Activated CD4-positive, alpha-beta T cell treated with anti-CD3 and anti-CD28 coated beads, Interleukin-2, amount 50 U/mL, for 1 hour (primary cell): ENCODE measurements around the gene GALM.
"Not testable (repeated sequence)": the region's sequence is repeated elsewhere in the genome, so short reads cannot be mapped to it uniquely, and the experiment has no call there.

Source experiments
- DNase-seq: peaks from one replicate; pipeline ENCODE4 v3.0.0-alpha.2; 2020

The GALM gene

DNA sequence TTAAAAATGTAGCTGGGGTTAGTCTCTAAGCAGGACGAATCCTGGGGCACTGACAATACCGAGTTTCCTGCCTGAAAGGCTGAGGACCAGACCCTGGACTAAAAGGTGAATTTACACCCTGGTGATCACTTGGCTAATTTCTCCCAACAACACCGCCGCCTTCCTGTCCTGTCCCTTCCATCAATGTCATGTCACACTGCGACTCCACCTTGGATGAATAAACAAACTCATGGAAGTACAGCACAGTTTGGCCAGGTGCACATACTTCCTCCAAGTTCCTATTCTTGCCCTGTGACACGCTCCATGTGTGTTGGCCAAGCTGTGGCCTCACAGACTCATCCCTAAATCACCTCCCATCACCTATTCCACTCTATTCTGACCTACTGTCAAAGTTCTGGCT is 15.9 kb upstream of the GALM start:
- no peak for DNase-seq

DNA sequence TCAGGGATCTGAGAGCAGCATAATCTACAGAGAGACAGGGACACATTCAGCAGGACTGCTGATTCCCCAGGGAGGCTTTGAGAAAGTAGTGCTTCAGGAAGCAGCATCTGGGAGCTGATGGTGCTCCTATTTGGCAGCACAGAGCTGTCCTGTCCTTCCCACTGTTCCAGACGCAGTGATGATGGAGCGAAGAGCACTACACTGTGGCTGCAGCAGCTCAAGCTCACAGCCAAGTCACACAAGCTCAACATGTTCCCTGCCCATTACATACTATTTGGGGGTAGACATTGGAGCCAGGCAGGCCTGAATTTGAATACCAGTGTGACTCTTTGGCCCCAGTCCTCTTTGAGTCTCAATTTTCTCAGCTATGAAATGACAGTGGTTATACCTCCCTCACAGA is 15.2 kb upstream of the GALM start:
- no peak for DNase-seq

DNA sequence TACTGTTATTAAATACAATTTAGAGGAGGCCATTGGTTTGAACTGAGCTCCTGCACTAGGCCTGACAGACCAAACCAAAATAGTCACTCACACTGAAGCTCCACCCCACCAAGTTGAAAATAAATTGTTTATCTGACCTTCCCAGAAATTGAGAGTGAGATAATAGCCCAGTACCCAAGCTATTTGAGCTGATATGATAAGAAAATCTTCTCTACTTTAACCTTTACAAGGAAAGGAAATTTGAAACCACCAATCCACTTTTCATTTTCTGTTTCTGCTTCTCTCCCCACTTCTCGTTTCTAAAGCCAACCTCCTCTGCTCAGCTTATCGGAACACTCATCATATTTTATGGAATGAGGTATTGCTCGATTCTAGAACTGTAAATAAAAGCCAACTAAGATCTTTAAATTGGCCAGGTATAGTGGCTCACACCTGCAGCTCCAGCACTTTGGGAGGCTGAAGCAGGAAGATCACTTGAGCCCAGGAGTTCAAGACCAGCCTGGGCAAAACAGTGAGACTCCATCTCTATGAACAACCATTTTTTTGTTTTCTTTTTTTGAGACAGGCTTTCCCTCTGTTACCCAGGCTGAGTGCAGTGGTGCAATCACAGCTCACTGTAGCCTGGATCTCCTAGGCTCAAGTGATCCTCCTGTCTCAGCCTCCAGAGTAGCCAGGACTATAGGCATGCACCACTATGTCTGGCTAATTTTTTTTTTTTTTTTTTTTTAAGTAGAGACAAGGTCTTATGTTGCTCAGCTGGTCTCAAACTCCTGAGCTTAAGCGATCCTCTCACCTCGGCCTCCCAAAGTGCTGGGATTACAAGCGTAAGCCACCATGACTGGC is 13.3 kb upstream of the GALM start:
- no peak for DNase-seq

DNA sequence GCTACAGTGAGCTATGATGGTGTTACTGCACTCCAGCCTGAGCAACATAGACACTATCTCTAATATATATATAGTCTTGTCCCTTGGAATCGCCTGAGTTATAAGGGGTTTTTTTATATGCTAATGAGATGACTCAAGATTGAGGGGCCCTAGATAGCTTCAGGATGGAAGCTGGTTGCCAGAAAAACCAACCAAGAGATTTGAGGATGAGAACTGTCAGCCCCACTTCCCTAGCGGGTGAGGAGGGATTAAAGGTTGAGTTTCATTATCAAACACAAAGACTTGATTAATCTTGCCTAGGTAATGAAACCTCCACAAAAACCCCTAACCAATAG is 12.6 kb upstream of the GALM start:
- no peak for DNase-seq

DNA sequence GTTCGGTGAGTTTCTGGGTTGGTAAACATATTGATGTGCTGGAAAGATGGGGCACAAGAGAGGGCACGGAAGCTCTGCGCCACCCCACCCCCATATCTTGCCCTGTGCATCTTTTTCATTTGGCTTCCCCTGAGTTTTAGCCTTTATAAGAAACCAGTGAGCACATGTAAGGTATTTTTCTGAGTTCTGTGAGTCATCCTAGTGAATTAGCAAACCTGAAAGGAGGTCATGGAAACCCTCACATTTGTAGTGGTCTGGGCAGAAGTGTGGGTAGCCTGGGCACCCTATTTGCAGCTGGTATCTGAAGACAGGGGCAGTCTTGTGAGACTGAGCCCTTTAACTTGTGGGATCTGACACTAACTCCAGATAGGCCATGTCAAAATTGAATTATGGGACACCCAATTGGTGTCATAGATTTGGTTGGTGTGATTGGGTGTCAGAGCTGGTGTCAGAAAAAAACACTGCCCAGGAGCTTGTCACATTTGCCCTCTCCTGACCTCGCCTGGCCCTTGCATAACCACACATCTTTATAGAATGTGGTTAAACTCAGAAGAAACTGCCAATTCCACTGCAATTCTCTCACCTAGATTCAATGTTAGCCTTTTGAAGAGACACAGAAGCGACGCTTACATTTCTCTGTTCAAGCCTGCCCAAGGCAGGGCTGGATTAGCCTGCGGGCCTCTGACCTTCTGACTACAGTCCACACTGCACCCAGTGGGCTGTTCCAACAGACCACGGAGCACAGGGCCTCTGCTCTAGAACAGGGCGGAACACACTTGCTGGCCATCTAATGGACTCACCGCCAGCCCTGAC is 12.0 kb upstream of the GALM start:
- peak; percentile 56 for DNase-seq

DNA sequence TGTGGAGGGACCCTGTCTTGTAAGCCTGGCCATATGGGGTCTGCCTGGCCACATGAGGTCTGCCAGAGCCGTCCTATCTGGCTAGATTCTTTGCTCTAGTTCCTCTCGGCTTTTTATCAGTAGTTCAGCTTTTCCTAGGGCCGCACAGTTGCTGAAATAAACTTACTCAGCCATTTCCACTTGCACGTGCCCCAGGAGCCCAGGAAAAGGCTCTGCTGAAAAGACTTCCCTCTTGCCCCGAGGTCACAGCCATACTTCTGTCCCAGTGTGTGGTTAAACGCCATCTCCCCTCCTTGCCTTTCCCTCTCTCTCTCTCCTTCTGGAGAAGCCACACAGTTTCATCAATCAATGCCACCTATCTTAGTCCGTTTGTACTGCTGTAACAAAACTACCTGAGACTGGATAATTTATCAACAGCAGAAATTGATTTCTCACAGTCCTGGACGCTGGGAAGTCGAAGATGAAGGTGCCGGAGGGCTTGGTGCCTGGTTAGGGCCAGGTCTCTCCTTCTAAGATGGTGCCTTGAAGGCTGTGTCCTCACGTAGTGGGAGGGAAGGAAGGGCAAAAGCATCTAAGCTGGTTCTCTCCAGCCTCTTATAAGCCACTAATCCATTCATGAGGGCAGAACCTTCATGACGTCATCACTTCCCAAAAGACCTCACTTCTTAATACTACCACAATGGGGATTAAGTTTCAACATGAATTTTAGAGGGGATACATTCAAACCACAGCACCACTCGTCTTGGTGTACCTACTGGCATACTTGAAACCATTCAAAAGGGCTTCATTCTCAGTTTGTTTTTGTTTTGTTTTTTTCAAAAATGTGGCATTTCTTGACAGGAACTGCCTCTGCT is 11.2 kb upstream of the GALM start:
- DNase-seq, result no peak

DNA sequence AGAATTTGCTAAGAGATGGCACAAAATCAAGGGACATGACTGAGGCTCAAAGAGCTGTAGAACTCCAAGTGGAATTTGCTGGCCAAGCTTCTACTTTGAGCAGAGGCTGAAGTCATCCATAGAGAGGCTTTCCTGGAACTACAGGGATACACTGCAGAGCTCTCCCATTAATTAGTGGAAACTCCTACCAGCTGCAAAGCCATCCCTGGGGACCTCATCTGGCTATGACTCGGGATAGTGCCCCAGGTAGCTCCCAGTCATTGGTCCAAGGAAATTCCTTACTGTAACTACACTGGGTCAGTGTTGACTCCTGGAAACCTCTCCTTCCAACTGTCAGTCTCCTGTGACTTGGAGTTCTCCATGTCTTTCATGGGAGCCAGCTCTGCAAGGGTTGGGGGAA is 10.5 kb upstream of the GALM start:
- no peak for DNase-seq

DNA sequence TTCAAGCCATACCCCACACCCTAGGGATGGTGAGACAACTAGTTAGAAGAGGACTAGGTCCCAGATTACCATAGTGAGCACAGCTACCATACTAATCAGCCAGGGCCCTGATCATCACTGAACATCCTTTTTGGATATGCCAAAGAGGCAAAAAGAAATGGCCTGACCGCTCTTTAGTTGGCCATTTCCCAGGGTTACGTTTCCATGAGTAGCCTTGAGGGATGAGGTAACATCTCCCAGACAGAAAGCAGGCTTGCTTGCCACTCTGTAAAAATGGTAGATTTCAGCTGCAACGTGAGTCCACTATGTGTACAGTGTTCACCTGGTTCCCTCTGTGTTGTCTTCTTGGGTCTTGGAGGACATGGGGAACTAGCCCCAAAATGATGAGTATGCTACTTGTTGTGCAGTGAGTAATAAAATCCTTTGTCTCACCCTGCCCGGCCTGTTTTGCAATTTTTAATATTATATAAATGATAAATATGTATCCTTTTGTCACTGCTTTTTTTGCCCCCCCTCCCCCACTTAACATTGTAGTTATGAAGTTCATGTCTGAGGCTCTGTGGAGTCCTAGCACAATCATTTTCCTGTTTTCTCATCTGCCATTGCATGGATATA is 8.9 kb upstream of the GALM start:
- DNase-seq, result no peak

DNA sequence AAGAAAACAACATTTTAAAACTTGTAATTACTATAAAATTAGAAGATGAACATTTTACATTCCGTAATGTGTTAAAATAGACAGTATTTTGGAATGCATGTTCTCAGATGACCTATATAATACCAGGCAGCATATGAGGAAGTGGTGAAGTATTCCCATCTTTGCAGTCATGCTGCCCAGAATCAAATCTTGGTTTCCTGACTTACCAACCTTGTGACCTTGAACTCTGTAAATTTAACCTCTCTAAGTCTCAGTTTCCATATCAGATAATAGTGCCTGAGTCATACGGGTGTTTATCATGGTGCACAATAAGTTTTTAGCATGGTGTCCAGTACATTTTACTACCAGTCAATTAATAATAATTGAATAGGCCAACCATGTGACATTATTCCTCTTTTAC is 7.3 kb upstream of the GALM start:
- DNase-seq, result no peak

DNA sequence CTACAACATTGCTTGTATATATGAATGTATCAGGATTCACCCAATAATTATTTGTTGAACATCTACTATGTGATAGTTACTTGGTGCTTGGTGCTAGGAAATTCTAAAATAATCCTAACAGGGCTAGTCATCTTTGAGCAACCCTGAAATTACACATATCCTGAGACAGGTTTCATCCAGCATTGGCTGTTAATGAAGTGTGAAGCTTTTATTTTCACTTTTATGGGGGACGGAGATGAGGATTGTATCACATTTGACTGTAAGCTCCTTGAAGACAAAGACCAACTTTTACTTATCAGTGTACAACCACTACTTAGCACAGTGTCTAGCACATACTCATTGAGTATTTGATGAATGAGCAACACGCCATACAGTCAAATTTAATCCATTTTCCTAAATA is 6.8 kb upstream of the GALM start:
- DNase-seq, result no peak

DNA sequence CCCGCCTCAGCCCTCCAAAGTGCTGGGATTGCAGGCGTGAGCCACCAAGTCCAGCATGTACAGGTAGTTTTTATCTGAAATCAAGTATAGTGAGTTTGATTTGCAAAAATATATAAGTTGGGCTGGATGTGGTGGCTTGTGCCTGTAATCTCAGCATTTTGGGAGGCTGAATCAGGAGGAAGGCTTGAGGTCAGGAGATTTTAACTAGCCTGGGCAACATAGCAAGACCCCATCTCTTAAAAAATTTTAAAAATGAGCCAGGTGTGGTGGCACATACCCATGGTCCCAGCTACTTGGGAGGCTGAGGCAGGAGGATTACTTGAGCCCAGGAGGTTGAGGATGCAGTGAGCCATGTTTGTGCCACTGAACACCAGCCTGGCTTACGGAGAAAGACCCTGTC is 5.6 kb upstream of the GALM start:
- no peak for DNase-seq

DNA sequence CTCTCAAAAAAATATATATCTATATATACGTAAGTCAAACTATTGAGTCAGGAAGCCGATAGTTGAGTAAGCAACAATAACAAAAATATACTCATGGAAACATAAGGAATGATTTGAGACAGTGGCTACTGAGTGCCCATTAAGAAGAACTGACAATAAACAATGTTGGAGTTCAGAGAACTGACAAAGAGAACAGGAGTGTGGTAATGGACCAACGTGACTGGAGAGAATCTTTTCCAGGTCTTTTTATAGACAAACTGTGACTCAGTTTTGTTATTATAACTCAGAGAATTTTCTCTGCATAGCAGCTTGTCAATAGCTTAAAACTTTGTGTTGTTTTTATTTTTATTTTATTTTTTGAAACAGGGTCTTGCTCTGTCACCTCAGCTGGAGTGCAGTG is 4.6 kb upstream of the GALM start:
- DNase-seq, result no peak

DNA sequence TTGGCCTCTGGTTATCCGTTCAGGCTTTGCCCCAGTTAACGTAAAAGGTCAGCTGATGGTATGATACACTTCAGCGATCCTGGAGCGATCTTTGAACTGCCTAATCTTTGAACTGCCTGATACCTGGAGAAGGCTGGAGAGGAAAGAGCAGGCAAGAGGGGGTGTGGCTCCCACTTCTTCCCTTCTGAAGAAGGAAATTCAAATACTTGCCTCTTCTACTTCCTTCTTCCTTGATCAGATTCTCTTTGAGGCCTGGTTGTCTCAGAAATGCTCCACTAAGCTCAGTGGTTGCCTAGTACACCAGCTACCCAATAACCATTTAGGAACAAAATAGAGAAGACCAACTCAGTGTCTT is 619 bp downstream of the GALM start:
- no peak for DNase-seq

DNA sequence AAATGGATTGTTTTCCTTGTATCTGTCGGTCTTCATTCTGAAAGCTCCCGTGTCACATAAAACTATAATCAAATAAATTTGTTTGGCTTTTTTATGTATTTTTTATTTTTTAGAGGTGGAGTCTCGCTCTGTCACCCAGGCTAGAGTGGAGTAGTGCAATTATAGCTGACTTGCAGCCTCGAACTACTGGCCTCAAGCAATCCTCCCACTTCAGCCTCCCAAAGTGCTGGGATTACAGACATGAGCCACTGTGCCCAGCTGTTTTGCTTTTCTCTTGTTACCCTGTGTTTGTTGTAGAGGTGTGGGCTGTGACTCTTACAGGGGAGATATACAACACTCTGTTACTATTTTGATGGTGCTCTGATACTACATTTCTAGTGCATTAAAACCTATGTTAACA is 2.2 kb downstream of the GALM start:
- no peak for DNase-seq

DNA sequence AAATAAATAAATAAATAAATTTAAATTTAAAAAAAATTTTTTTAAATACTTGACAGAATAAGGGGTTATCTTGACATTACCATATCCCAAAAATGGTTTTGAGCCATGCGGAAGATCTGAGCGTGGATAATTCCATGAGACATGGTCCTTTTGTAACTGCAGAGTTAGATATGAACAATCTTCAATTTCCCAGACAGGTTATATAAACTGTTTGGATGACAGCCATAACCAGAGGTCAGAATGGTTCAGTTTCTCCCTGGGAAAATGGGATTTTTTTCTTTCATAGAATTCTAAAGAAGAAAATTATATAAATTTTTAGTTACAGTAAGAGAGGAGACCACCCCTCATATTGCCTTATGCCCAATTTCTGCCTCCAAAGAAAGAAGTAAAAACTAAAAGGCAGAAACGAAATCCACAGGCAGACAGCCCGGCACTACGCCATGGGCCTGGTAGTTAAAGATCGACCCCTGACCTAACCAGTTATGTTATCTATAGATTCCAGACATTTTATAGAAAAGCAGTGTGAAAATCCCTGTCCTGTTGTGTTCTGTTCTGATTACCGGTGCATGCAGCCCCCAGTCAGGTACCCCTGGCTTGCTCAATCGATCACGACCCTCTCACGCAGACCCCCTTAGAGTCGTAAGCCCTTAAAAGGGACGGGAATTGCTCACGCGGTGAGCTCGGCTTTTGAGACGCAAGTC is 3.0 kb downstream of the GALM start:
- DNase-seq, result no peak

DNA sequence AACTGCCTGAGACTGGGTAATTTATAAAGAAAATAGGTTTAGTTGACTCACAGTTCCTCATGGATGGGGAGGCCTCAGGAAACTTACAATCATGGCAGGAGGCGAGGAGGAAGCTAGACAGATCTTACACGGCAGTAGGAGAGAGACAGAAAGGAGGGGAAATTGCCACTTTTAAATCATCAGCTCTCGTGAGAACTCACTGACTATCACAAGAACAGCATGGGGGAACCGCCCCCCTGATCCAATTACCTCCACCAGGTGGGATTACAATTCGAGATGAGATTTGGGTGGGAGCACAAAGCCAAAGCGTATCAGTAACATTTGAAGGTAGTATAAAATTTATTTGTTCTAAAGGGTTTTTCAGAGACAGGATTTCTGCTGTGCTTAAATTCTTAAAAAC is 5.4 kb downstream of the GALM start:
- DNase-seq, result no peak

DNA sequence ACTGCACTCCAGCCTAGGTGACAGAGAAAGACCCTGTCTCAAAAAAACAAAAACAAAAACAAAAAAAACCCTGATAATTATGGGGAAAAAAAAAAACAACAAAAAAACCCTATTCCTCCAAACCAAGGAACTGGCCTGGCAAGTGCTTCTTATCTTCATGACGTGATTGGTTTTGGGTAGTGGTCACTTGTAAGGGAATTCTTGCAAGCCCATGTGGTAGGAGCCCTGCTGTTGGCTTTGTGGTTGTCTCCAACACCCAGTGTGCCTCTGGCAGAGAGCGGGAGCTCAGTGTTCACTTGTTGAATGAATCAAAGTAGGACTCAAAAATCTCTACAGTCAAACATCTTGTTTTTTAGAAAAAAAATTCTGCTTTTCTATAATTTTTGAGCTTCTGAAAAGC is 6.0 kb downstream of the GALM start:
- DNase-seq, result no peak

DNA sequence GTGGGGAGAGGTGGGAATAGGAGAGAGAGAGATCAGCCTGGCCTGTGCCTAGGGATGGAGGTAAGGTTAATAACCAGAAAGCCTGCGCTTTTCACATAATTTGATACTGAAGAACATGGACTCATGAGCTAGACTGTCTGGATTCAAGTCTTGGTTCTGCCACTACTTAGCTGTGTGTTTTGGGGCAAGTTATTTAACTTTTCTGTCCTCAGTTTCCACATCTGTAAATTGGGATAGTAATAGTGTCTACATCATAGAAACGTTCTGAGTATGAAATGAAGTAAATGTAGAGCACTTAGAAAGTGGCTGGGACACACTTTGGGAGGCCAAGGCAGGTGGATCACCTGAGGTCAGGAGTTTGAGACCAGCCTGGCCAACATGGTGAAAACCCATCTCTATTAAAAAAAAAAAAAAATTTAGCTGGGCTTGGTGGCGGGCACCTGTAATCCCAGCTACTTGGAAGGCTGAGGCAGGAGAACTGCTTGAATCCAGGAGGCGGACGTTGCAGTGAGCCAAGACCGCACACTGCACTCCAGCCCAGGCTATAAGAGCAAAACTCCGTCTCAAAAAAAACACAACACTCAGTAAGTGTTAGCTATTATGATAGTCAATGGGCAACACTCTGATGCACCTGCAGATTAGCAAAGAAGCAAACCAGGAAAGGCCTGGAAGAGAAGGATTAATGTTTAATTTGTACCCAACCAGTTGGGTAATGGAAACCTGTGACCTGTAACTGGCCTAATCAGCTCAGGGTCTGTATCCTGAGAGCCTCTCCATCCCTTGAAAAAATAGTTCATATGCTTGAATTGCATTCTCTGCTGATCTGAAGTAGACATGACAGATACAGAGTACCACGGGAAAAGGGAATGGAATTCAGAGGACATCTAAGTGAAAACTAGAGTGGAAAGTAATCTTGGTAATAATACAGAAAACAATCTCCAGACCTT is 6.8 kb downstream of the GALM start:
- no peak for DNase-seq

DNA sequence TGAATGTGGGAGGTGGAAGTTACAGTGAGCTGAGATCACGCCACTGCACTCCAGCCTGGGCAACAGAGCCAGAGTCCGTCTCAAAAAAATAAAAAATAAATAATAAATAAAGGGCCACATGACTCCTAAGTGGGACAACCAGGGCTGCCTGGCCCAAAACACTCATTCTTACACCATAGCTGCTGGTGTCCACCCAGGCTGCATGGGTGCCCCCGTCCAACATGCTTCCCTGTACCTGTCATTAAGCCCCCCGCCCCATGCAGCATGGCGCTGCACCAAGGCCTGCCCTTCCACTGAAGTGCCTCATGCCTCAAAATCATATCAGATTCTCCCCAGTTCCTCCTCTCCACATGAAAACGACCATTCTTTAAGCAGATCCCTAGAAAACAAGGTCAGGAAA is 10.8 kb downstream of the GALM start:
- no peak for DNase-seq

DNA sequence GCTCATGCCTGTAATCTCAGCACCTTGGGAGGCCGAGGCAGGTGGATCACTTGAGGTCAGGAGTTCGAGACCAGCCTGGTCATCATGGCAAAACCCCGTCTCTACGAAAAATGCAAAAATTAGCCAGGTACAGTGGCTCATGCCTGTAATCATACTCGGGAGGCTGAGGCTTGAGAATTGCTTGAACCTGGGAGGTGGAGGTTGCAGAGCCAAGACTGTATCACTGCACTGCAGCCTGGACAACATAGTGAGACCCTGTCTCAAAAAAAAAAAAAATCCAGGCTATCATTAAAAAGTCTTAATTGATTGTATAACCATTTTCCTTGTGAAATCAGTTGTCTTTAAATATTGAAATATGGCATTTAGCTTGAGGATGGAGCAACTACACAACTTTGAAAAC is 15.0 kb downstream of the GALM start:
- DNase-seq, result not testable (repeated sequence)

DNA sequence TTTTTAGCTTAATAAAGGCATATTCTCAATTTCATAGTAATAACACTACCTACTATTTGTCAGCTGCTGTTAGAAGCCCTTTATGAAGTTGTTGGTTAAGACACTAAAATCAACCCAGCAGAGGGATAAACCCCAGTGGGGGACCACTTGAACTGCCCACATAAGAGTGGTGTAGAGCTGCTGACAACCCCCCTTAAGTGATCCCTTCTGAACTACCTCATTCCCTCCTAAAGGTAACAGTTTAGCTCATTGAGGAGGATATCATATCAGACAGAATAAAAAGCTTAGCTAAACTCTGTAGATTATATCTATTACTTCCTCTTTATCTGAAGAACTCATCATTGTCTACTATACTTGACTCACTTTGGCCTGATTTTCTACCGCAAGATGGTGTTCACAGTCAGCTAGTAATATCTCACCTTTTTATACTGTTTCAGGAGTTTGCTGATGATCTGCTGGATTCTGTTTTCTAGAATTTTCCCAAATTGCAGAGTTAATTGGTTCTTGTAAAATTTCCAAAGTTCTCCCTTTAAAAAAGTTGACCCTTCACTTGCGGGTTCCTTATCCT is 16.2 kb downstream of the GALM start:
- DNase-seq, result no peak
